Stimulated activated naive CD8-positive, alpha-beta T cell treated with anti-CD3 and anti-CD28 coated beads, Interleukin-15, amount 100 ng/mL, for 72 hours (primary cell): ENCODE data around the gene AMBRA1.

Source experiments
- ATAC-seq: fragments of 150-1000 bp; cut with Tn5 transposase; 2 replicates; pipeline ENCODE4 v1.10.0; 2021; ENCODE audit warnings: mild to moderate bottlenecking, moderate library complexity
- DNase-seq, 2 donors: peaks; one replicate each; pipeline ENCODE4 v3.0.0; 2021 to 2022
- H3K27ac Mint-ChIP-seq, 2 donors: one replicate each; pipeline ENCODE4 v1.8.0; 2022; ENCODE audit warnings: mild to moderate bottlenecking in 2 of 2, mixed read lengths in 2 of 2, moderate library complexity in 2 of 2
- H3K27me3 Mint-ChIP-seq: one replicate; pipeline ENCODE4 v1.8.0; 2022; ENCODE audit warnings: mixed read lengths
- H3K4me1 Mint-ChIP-seq: one replicate; pipeline ENCODE4 v1.8.0; 2022; ENCODE audit warnings: mild to moderate bottlenecking, mixed read lengths
- H3K4me3 Mint-ChIP-seq, 2 donors: one replicate each; pipeline ENCODE4 v1.8.0; 2022; ENCODE audit warnings: mild to moderate bottlenecking in 2 of 2, mixed read lengths in 2 of 2, moderate library complexity in 1 of 2
- H3K9me3 Mint-ChIP-seq, 2 donors: one replicate each; pipeline ENCODE4 v1.8.0; 2022; ENCODE audit warnings: mixed read lengths in 2 of 2

The AMBRA1 gene

GRCh38 chr11:46469926-46470325, 123.9 kb downstream of the AMBRA1 start:
- Mint-ChIP-seq H3K27me3 (no peaks in the 10 kb centered on the region), H3K9me3 (no peaks in the 10 kb centered on the region), H3K27ac (no peak overlapping the region), H3K4me3 (no peak overlapping the region), H3K4me1 (peaks cover 23% of the 10 kb centered on the region)
- DNase-seq (no peak), ATAC-seq (no peak)

- Mint-ChIP-seq H3K9me3 (no peaks in the 10 kb centered on the region), H3K27me3 (no peaks in the 10 kb centered on the region), H3K4me1 (peaks cover 10% of the 10 kb centered on the region), H3K4me3 (no peak overlapping the region), H3K27ac (no peak overlapping the region)
- DNase-seq (no peak), ATAC-seq (no peak)
Observed at GRCh38 chr11:46465683-46466082, 128.1 kb downstream of the AMBRA1 start.

- H3K27ac Mint-ChIP-seq: no peak overlapping the region
- ATAC-seq: no peak
- peaks cover 10% of the 10 kb centered on the region for H3K4me1 Mint-ChIP-seq
- no peaks in the 10 kb centered on the region for H3K9me3 Mint-ChIP-seq
- no peak for DNase-seq
- H3K27me3 Mint-ChIP-seq: no peaks in the 10 kb centered on the region
- no peak overlapping the region for H3K4me3 Mint-ChIP-seq
Observed at GRCh38 chr11:46463701-46464421, 130.0 kb downstream of the AMBRA1 start.

GRCh38 chr11:46461461-46461927, 132.3 kb downstream of the AMBRA1 start:
- H3K9me3 Mint-ChIP-seq: no peaks in the 10 kb centered on the region
- no peak for ATAC-seq
- no peak for DNase-seq
- H3K4me1 Mint-ChIP-seq: peaks cover 10% of the 10 kb centered on the region
- no peaks in the 10 kb centered on the region for H3K27me3 Mint-ChIP-seq
- H3K4me3 Mint-ChIP-seq: no peak overlapping the region
- no peak overlapping the region for H3K27ac Mint-ChIP-seq

- DNase-seq (no peak), ATAC-seq (no peak)
- Mint-ChIP-seq H3K4me1 (peaks cover 7% of the 10 kb centered on the region), H3K27ac (no peak overlapping the region), H3K4me3 (no peak overlapping the region), H3K27me3 (no peaks in the 10 kb centered on the region), H3K9me3 (no peaks in the 10 kb centered on the region)
Observed at GRCh38 chr11:46458491-46458890, 135.3 kb downstream of the AMBRA1 start.

- Mint-ChIP-seq H3K4me3 (no peak overlapping the region), H3K27ac (no peak overlapping the region), H3K27me3 (no peaks in the 10 kb centered on the region), H3K9me3 (no peaks in the 10 kb centered on the region), H3K4me1 (peaks cover 7% of the 10 kb centered on the region)
- DNase-seq (no peak), ATAC-seq (no peak)
Observed at GRCh38 chr11:46457659-46458424, 136.0 kb downstream of the AMBRA1 start.

- ATAC-seq: no peak
- H3K27me3 Mint-ChIP-seq: no peaks in the 10 kb centered on the region
- peaks cover 7% of the 10 kb centered on the region for H3K4me1 Mint-ChIP-seq
- H3K27ac Mint-ChIP-seq: peak overlapping the region in 1 of 2 donors; percentile 71
- no peaks in the 10 kb centered on the region for H3K9me3 Mint-ChIP-seq
- DNase-seq: no peak
- H3K4me3 Mint-ChIP-seq: no peak overlapping the region
Observed at GRCh38 chr11:46457021-46457420, 136.8 kb downstream of the AMBRA1 start.

- Mint-ChIP-seq H3K4me1 (peaks cover 7% of the 10 kb centered on the region), H3K9me3 (no peaks in the 10 kb centered on the region), H3K4me3 (no peak overlapping the region), H3K27ac (peak overlapping the region in 1 of 2 donors; percentile 40), H3K27me3 (no peaks in the 10 kb centered on the region)
- DNase-seq (no peak), ATAC-seq (no peak)
Observed at GRCh38 chr11:46456269-46457001, 137.4 kb downstream of the AMBRA1 start.

GRCh38 chr11:46455834-46456233, 138.0 kb downstream of the AMBRA1 start:
- Mint-ChIP-seq H3K9me3 (no peaks in the 10 kb centered on the region), H3K4me3 (no peak overlapping the region), H3K27ac (peak overlapping the region in 1 of 2 donors; percentile 87), H3K27me3 (no peaks in the 10 kb centered on the region), H3K4me1 (peaks cover 7% of the 10 kb centered on the region)
- DNase-seq (no peak), ATAC-seq (peak; percentile 78)

- Mint-ChIP-seq H3K27me3 (no peaks in the 10 kb centered on the region), H3K27ac (no peak overlapping the region), H3K9me3 (no peaks in the 10 kb centered on the region), H3K4me1 (peaks cover 14% of the 10 kb centered on the region), H3K4me3 (no peak overlapping the region)
- ATAC-seq: no peak
- no peak for DNase-seq
Observed at GRCh38 chr11:46452918-46453517, 140.8 kb downstream of the AMBRA1 start.

- no peak for ATAC-seq
- H3K4me3 Mint-ChIP-seq: no peak overlapping the region
- H3K27me3 Mint-ChIP-seq: no peaks in the 10 kb centered on the region
- H3K9me3 Mint-ChIP-seq: no peaks in the 10 kb centered on the region
- peaks cover 14% of the 10 kb centered on the region for H3K4me1 Mint-ChIP-seq
- peak overlapping the region in 1 of 2 donors; percentile 20 for H3K27ac Mint-ChIP-seq
- DNase-seq: no peak
Observed at GRCh38 chr11:46451759-46452158, 142.1 kb downstream of the AMBRA1 start.

- Mint-ChIP-seq H3K27me3 (no peaks in the 10 kb centered on the region), H3K4me3 (no peak overlapping the region), H3K4me1 (peaks cover 11% of the 10 kb centered on the region), H3K9me3 (no peaks in the 10 kb centered on the region), H3K27ac (no peak overlapping the region)
- no peak for DNase-seq
- ATAC-seq: no peak
Observed at GRCh38 chr11:46450846-46451477, 142.9 kb downstream of the AMBRA1 start.

GRCh38 chr11:46447544-46447943, 146.3 kb downstream of the AMBRA1 start:
- Mint-ChIP-seq H3K27me3 (no peaks in the 10 kb centered on the region), H3K4me1 (peaks cover 8% of the 10 kb centered on the region), H3K4me3 (no peak overlapping the region), H3K27ac (no peak overlapping the region), H3K9me3 (no peaks in the 10 kb centered on the region)
- DNase-seq (no peak), ATAC-seq (no peak)

- Mint-ChIP-seq H3K4me3 (no peak overlapping the region), H3K27ac (peak overlapping the region in 1 of 2 donors; percentile 86), H3K9me3 (no peaks in the 10 kb centered on the region), H3K27me3 (no peaks in the 10 kb centered on the region), H3K4me1 (peaks cover 8% of the 10 kb centered on the region)
- no peak for ATAC-seq
- DNase-seq: no peak
Observed at GRCh38 chr11:46445920-46446771, 147.7 kb downstream of the AMBRA1 start.
